ENCODE data around the gene INF2.

Gene INF2

DNA sequence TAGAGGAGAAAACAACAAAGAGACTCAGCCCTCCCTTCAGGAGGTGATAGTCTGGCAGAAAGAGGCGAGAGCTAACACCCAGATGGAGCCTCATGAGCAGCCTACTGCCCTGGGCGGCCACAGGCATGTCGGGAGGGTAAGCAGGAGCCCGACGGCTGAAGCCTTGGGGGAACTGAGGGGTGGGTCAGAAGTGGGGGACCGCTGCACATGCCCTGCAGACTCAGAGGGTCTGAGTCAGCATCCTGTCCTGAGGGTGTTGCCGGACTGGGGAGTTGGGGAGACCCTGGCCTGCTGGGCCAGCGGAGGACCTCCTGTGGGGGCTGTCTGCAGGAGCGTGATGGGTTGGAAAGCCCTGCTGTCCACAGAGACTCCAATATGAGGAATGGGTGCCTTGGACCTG lies 15.9 kb upstream of the INF2 start:
- H3K4me3 ChIP-seq (ENCODE audit: low read depth, low read length) = no peak overlapping the region

DNA sequence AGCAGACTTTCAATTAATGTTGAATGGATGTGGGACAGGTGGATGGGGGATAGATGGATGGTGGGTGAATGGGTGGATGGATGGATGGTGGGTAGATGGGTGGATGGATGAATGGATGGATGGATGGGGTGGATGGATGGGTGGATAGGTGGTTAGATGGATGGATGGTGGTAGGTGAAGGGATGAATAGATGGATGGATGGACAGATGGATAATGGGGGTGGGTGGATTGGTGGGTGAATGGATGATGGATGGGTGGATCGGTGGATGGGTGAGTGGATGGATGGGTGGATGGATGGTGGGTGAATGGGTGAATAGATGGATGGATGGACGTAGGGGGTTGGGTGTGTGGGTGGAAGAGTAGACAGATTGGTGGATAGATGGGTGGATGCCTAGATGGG lies 14.0 kb upstream of the INF2 start:
- TF ChIP-seq, protein P1, sequence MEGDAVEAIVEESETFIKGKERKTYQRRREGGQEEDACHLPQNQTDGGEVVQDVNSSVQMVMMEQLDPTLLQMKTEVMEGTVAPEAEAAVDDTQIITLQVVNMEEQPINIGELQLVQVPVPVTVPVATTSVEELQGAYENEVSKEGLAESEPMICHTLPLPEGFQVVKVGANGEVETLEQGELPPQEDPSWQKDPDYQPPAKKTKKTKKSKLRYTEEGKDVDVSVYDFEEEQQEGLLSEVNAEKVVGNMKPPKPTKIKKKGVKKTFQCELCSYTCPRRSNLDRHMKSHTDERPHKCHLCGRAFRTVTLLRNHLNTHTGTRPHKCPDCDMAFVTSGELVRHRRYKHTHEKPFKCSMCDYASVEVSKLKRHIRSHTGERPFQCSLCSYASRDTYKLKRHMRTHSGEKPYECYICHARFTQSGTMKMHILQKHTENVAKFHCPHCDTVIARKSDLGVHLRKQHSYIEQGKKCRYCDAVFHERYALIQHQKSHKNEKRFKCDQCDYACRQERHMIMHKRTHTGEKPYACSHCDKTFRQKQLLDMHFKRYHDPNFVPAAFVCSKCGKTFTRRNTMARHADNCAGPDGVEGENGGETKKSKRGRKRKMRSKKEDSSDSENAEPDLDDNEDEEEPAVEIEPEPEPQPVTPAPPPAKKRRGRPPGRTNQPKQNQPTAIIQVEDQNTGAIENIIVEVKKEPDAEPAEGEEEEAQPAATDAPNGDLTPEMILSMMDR (IDR thresholded peaks at IDR 0.05; ENCODE audit: low read depth, low read length) = no peak
- no peak overlapping the region for H3K4me3 ChIP-seq (ENCODE audit: low read depth, low read length)

More for the DNA sequence above, 15.9 kb upstream of the INF2 start:
- TF ChIP-seq, protein P1 (IDR thresholded peaks at IDR 0.05; ENCODE audit: low read depth, low read length) = no peak

DNA sequence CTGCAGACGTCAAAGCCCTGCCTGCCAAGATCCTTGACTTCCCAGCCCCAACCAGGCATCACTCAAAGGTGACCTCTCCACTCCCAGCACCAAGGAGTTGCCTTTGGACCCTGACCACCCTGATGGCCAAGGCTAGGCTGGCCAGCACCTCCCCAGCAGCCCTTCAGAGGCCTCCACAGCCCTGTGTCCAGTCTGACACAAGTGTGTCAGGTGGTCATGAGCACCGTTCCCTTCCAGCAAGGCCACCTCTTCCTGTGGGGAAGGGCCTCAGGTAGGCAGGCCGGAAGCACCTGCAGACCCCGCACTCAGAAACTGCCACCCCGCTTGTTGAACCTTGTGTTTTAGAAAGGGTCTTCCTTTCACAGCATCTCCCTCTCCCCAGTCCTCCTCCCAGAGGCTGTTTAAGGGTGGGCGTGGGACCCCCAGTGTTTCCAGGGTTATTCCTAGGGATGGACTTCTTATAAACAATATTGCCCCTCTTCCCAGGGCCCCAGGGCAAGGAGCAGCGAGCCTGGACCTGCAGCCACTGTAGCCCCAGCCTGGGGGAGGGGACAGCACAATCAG lies 13.2 kb upstream of the INF2 start:
- TF ChIP-seq, protein P1 (IDR thresholded peaks at IDR 0.05; ENCODE audit: low read depth, low read length) = no peak
- no peak overlapping the region for H3K4me3 ChIP-seq (ENCODE audit: low read depth, low read length)

DNA sequence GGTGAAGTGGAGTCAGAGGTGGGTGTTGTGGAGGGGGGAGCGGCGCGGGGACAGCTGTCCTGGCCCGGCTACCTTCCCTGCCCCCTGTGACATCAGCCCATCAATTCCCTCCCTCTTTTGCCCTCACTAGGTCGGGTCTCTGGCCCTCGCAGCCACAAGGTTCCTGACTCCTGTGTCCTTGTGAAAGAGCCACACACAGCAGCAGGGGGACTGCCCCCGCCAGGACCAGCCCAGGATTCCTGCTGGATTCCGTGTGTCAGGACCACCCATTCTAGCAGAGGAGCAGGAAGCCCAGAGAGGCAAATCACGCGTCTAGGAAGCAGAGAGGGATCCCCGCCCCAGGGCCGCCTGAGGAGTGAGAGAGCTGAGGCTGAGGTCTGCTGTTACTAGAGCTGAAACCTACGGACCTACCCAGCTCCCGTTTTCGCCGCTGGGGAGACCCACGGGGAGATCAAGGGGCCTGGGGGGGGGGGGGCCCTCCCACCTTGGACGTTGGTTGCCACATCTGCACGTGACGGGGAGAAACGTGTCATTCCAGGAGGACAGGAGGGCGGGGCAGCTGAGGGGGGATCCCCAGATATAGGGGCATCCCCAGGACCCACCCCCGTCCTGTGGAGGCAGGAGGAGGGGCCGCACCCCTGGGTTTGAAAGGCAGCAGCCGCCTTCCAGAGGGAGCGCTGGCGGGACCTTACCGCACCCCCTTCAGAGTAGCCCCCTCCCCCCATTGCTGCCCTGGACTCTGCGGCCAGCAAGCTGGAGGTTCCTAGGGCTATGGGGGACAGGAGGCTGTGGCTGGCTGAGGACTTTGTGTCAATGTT lies 12.5 kb upstream of the INF2 start:
- TF ChIP-seq, protein P1 (IDR thresholded peaks at IDR 0.05; ENCODE audit: low read depth, low read length) = no peak
- peak overlapping the region; percentile 59 for H3K4me3 ChIP-seq (ENCODE audit: low read depth, low read length)

DNA sequence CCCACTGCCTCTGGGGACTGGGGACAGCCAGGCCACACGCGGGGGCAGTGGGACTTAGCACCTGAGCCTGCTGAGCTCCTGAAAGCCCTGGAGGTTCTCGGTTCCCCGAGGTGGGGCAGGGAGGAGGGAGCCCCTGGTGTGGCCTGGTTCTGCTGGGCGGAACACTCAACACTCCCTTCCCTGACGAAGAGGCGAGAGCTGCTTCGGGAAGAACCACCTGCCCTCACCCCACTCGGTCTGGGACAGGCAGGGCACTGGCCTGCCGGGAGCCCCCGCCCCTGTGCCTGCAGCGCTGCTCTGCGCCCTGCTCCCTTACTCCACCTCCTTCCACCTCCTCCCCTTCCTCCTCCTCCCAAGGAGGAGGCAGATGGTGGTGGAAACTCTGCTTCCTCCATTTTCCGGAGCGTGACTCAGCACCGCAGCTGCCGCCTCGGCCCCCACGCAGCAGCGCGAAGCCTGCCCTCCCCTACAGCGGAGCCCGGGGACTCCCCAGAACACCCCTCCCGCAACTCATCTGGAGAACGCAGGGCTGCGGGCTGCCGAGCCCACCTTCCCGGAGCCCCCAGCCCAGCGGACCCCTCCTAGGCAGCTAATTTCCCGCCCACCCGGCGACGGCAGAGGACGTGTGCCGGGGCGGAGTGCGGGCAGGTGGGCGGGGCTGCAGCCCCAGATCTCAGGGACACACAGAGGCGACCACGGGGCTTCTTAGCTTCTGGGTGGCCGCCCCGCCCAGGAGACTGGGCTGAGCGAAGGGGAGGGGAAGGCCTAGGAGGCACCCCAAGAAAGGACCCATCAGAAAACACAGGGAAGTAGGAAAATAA lies 11.7 kb upstream of the INF2 start:
- TF ChIP-seq, protein P1 (IDR thresholded peaks at IDR 0.05; ENCODE audit: low read depth, low read length) = no peak
- H3K4me3 ChIP-seq (ENCODE audit: low read depth, low read length) = peak overlapping the region; percentile 59

DNA sequence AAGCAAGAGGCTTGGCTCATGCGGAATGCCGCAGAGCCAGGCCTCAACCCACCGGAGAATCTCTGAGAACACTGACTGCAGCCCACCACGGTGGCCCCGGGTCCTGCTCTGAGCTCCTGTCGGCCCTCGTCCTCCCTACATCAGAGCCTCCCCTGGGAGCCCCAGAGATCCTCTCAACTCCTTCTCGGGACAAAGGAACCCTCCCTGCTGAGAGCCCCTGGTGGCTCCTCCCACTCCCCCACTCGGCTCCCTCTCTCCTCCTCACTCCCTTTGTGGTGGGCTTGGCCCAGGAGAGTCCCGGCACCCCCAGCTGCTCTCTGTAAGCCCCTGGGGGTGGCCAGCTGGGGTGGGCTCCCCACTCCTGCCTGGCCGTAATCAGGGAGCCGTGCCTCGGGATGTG lies 11.1 kb upstream of the INF2 start:
- peak overlapping the region; percentile 59 for H3K4me3 ChIP-seq (ENCODE audit: low read depth, low read length)
- TF ChIP-seq, protein P1 (IDR thresholded peaks at IDR 0.05; ENCODE audit: low read depth, low read length) = no peak
